ENCODE data around the gene INAVA. TPM values are rescaled to one million over a fixed set of nuclear protein-coding genes. Genes with fewer than 3 reads are reported as not detected.

The INAVA gene
- total and polyA plus RNA-seq, 9 of the 15 experiments (the other 6 are each of a cell fraction or from before 2014, with no cell fraction given) = 0.09 TPM; not detected in 8

- TF ChIP-seq, protein P1, sequence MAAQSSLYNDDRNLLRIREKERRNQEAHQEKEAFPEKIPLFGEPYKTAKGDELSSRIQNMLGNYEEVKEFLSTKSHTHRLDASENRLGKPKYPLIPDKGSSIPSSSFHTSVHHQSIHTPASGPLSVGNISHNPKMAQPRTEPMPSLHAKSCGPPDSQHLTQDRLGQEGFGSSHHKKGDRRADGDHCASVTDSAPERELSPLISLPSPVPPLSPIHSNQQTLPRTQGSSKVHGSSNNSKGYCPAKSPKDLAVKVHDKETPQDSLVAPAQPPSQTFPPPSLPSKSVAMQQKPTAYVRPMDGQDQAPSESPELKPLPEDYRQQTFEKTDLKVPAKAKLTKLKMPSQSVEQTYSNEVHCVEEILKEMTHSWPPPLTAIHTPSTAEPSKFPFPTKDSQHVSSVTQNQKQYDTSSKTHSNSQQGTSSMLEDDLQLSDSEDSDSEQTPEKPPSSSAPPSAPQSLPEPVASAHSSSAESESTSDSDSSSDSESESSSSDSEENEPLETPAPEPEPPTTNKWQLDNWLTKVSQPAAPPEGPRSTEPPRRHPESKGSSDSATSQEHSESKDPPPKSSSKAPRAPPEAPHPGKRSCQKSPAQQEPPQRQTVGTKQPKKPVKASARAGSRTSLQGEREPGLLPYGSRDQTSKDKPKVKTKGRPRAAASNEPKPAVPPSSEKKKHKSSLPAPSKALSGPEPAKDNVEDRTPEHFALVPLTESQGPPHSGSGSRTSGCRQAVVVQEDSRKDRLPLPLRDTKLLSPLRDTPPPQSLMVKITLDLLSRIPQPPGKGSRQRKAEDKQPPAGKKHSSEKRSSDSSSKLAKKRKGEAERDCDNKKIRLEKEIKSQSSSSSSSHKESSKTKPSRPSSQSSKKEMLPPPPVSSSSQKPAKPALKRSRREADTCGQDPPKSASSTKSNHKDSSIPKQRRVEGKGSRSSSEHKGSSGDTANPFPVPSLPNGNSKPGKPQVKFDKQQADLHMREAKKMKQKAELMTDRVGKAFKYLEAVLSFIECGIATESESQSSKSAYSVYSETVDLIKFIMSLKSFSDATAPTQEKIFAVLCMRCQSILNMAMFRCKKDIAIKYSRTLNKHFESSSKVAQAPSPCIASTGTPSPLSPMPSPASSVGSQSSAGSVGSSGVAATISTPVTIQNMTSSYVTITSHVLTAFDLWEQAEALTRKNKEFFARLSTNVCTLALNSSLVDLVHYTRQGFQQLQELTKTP (IDR thresholded peaks at IDR 0.05; ENCODE audit: low read depth in 1 of 2, partially characterized antibody in 2 of 2) = no peak
- TF ChIP-seq ZBTB1 (CRISPR knock-in tag; IDR thresholded peaks at IDR 0.05; ENCODE audit: borderline replicate concordance, low read depth) = no peak
- TF ChIP-seq ZNF57 (CRISPR knock-in tag; IDR thresholded peaks at IDR 0.05) = no peak
- TF ChIP-seq YBX1 (IDR thresholded peaks at IDR 0.05) = no peak
- TF ChIP-seq ZNF79 (CRISPR knock-in tag; IDR thresholded peaks at IDR 0.05; ENCODE audit: low read depth) = peak; percentile 84
- TF ChIP-seq XRCC4 (IDR thresholded peaks at IDR 0.05; ENCODE audit: extremely low read depth, insufficient read depth, insufficient read length) = no peak
- TF ChIP-seq, protein P2, sequence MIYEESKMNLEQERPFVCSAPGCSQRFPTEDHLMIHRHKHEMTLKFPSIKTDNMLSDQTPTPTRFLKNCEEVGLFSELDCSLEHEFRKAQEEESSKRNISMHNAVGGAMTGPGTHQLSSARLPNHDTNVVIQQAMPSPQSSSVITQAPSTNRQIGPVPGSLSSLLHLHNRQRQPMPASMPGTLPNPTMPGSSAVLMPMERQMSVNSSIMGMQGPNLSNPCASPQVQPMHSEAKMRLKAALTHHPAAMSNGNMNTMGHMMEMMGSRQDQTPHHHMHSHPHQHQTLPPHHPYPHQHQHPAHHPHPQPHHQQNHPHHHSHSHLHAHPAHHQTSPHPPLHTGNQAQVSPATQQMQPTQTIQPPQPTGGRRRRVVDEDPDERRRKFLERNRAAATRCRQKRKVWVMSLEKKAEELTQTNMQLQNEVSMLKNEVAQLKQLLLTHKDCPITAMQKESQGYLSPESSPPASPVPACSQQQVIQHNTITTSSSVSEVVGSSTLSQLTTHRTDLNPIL (CRISPR knock-in tag; IDR thresholded peaks at IDR 0.05) = no peak; the same call in 1 of the 2 replicates
- no peak for TF ChIP-seq HMG20A (CRISPR knock-in tag; conservative IDR thresholded peaks at IDR 0.05)
- no peak for TF ChIP-seq SNRNP70 (optimal IDR thresholded peaks at IDR 0.05; ENCODE audit: low read depth, low read length)
- TF ChIP-seq SAFB (IDR thresholded peaks at IDR 0.05; ENCODE audit: borderline replicate concordance, low read depth, low read length) = no peak
- TF ChIP-seq, protein P3, sequence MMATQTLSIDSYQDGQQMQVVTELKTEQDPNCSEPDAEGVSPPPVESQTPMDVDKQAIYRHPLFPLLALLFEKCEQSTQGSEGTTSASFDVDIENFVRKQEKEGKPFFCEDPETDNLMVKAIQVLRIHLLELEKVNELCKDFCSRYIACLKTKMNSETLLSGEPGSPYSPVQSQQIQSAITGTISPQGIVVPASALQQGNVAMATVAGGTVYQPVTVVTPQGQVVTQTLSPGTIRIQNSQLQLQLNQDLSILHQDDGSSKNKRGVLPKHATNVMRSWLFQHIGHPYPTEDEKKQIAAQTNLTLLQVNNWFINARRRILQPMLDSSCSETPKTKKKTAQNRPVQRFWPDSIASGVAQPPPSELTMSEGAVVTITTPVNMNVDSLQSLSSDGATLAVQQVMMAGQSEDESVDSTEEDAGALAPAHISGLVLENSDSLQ (IDR thresholded peaks at IDR 0.05) = no peak
- TF ChIP-seq PHF8 (IDR thresholded peaks at IDR 0.05; ENCODE audit: borderline replicate concordance, low read length) = no peak
- TF ChIP-seq GABPB1 (CRISPR knock-in tag; IDR thresholded peaks at IDR 0.05) = no peak
- no peak for TF ChIP-seq MXI1 (IDR thresholded peaks at IDR 0.05; ENCODE audit: low read depth, low read length)
- TF ChIP-seq HDGF (IDR thresholded peaks at IDR 0.05) = no peak
- TF ChIP-seq PCBP1 (IDR thresholded peaks at IDR 0.05; ENCODE audit: low read depth, low read length, poor library complexity, severe bottlenecking) = no peak
- peak; percentile 89 for TF ChIP-seq ZBTB17 (CRISPR knock-in tag; IDR thresholded peaks at IDR 0.05)
- TF ChIP-seq HEY1 (CRISPR knock-in tag; IDR thresholded peaks at IDR 0.05; ENCODE audit: borderline replicate concordance) = no peak
- TF ChIP-seq DNMT1 (IDR thresholded peaks at IDR 0.05) = no peak
Observed at GRCh38 chr1:200886594-200886993, 8.1 kb upstream of the INAVA start (continued).
